ENCODE data around the gene CCDC12.

The CCDC12 gene

DNA sequence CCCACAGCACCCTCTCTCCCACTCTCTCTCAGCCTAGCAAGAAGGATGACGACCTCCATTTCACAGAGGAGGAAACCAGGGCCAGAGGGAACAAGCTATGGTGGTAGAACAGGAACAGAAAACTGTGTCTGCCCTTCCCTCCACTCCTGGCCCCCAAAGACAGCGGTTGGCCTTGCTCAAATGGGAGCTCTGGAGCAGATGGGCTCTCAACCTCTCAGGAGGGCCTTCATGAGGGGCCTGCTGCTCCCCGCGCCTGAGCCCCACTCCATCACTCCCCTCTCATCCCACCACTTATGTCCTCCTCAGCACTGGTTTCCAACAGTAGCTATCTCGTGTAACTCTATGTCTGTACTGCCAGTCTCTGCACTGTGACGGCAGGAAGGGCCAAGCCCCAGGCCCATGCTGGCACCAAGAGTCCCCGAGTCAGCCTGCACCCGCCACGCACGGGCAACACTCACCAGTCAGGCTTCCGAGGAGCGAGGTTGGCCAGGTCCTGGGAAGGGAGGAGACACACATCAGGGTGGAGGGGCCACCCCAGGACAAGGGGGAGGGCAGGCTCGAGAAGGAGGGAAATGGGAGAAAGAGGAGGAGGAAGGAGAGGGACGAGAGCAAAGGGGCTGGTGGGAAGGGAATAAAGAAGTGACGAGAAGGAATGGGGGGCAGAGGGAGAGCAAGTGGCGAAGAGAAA lies 53.5 kb downstream of the CCDC12 start:
- DNase-seq (no peak), ATAC-seq (ENCODE audit: insufficient read depth, low read depth) (no peak)
- no peak for TF ChIP-seq EZH2 (IDR thresholded peaks at IDR 0.05; ENCODE audit: borderline replicate concordance, low read depth, low read length, severe bottlenecking)
- TF ChIP-seq, protein P1, sequence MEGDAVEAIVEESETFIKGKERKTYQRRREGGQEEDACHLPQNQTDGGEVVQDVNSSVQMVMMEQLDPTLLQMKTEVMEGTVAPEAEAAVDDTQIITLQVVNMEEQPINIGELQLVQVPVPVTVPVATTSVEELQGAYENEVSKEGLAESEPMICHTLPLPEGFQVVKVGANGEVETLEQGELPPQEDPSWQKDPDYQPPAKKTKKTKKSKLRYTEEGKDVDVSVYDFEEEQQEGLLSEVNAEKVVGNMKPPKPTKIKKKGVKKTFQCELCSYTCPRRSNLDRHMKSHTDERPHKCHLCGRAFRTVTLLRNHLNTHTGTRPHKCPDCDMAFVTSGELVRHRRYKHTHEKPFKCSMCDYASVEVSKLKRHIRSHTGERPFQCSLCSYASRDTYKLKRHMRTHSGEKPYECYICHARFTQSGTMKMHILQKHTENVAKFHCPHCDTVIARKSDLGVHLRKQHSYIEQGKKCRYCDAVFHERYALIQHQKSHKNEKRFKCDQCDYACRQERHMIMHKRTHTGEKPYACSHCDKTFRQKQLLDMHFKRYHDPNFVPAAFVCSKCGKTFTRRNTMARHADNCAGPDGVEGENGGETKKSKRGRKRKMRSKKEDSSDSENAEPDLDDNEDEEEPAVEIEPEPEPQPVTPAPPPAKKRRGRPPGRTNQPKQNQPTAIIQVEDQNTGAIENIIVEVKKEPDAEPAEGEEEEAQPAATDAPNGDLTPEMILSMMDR (IDR thresholded peaks at IDR 0.05; ENCODE audit: borderline replicate concordance, extremely low read depth, low read length, poor library complexity, severe bottlenecking), result no peak
- Histone ChIP-seq H3K4me2 (ENCODE audit: insufficient read depth, low read length) (no peak overlapping the region), H3K36me3 (ENCODE audit: insufficient read depth, low read length) (peaks cover 98% of the 10 kb centered on the region), H3K79me2 (ENCODE audit: insufficient read depth, low read length) (peaks cover 33% of the 10 kb centered on the region), H3K9me3 (ENCODE audit: insufficient read depth, low read length, severe bottlenecking) (no peaks in the 10 kb centered on the region), H2AFZ (ENCODE audit: low read depth, low read length) (no peak overlapping the region), H3K27me3 (ENCODE audit: insufficient read depth, low read length, poor library complexity) (no peaks in the 10 kb centered on the region), H3K9ac (ENCODE audit: low read depth, low read length) (no peak overlapping the region), H3K27ac (ENCODE audit: low read length) (no peak overlapping the region), H3K4me3 (ENCODE audit: low read depth in 1 of 2, low read length in 2 of 2) (no peak overlapping the region), H4K20me1 (ENCODE audit: insufficient read depth, low read length) (peaks cover 58% of the 10 kb centered on the region), H3K4me1 (ENCODE audit: insufficient read depth, low read length) (peaks cover 7% of the 10 kb centered on the region; the same call in 1 of the 2 replicates)

DNA sequence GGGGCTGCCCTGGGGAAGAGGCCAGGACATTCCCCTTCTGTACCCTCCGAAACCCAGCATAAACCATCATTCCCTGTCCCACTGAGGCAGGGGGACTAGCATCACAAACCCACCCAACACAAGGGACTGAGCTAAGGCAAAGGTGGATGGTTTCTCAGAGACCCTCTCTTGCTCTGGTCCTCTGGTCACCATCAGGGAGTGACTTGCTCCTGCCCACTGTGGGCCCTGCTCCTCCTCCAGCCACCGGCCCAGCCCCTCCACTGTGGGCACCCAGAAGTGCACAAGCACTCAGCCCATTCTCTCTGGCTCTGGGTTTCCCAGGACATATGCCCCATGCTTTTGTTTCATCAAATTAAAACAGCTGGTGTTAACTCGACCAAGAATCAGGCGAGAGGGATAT lies 54.1 kb downstream of the CCDC12 start:
- DNase-seq (no peak), ATAC-seq (ENCODE audit: insufficient read depth, low read depth) (no peak)
- peaks cover 95% of the 10 kb centered on the region for H3K36me3 ChIP-seq (ENCODE audit: insufficient read depth, low read length)
- H3K27me3 ChIP-seq (ENCODE audit: insufficient read depth, low read length, poor library complexity), result no peaks in the 10 kb centered on the region
- H3K79me2 ChIP-seq (ENCODE audit: insufficient read depth, low read length), result peaks cover 27% of the 10 kb centered on the region
- H2AFZ ChIP-seq (ENCODE audit: low read depth, low read length), result no peak overlapping the region
- peaks cover 53% of the 10 kb centered on the region for H4K20me1 ChIP-seq (ENCODE audit: insufficient read depth, low read length)
- no peak overlapping the region for H3K9ac ChIP-seq (ENCODE audit: low read depth, low read length)
- H3K27ac ChIP-seq (ENCODE audit: low read length), result no peak overlapping the region
- TF ChIP-seq EZH2 (IDR thresholded peaks at IDR 0.05; ENCODE audit: borderline replicate concordance, low read depth, low read length, severe bottlenecking), result no peak
- TF ChIP-seq, protein P1 (IDR thresholded peaks at IDR 0.05; ENCODE audit: borderline replicate concordance, extremely low read depth, low read length, poor library complexity, severe bottlenecking), result no peak
- H3K4me2 ChIP-seq (ENCODE audit: insufficient read depth, low read length), result no peak overlapping the region
- peaks cover 7% of the 10 kb centered on the region; the same call in 1 of the 2 replicates for H3K4me1 ChIP-seq (ENCODE audit: insufficient read depth, low read length)
- H3K9me3 ChIP-seq (ENCODE audit: insufficient read depth, low read length, severe bottlenecking), result no peaks in the 10 kb centered on the region
- no peak overlapping the region for H3K4me3 ChIP-seq (ENCODE audit: low read depth in 1 of 2, low read length in 2 of 2)

DNA sequence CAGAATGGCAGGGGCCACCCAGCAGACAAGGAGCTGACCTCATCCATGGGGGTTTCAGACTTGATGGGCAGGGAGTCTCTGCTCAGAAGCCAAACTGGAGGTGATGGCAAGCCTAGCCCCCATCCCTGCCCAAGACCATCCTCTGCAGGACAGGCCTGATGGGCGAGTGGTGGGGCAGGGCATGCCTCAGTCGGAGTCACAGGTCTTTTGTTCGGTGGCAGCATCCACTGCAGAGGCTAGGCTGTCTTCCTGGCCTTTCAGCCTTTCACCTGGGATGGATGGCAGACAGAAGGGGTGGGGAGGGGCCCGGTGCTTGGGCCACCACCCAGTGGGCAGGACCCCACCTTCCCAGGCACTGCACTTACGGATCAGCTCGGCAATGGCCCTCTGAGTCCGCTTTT lies 54.7 kb downstream of the CCDC12 start:
- Histone ChIP-seq H3K9me3 (ENCODE audit: insufficient read depth, low read length, severe bottlenecking) (no peaks in the 10 kb centered on the region), H3K4me2 (ENCODE audit: insufficient read depth, low read length) (no peak overlapping the region), H4K20me1 (ENCODE audit: insufficient read depth, low read length) (peaks cover 47% of the 10 kb centered on the region), H3K4me1 (ENCODE audit: insufficient read depth, low read length) (peaks cover 5% of the 10 kb centered on the region; the same call in 1 of the 2 replicates), H3K79me2 (ENCODE audit: insufficient read depth, low read length) (peaks cover 22% of the 10 kb centered on the region), H3K36me3 (ENCODE audit: insufficient read depth, low read length) (peaks cover 95% of the 10 kb centered on the region), H3K9ac (ENCODE audit: low read depth, low read length) (no peak overlapping the region), H2AFZ (ENCODE audit: low read depth, low read length) (no peak overlapping the region), H3K27ac (ENCODE audit: low read length) (no peak overlapping the region), H3K4me3 (ENCODE audit: low read depth in 1 of 2, low read length in 2 of 2) (no peak overlapping the region), H3K27me3 (ENCODE audit: insufficient read depth, low read length, poor library complexity) (no peaks in the 10 kb centered on the region)
- no peak for DNase-seq
- no peak for ATAC-seq (ENCODE audit: insufficient read depth, low read depth)
- TF ChIP-seq, protein P1 (IDR thresholded peaks at IDR 0.05; ENCODE audit: borderline replicate concordance, extremely low read depth, low read length, poor library complexity, severe bottlenecking), result no peak
- no peak for TF ChIP-seq EZH2 (IDR thresholded peaks at IDR 0.05; ENCODE audit: borderline replicate concordance, low read depth, low read length, severe bottlenecking)

Measured in DND-41 (cell line).